K562 (cell line): ENCODE measurements around the gene RAB27B. TPM values are rescaled to one million over a fixed set of nuclear protein-coding genes. Genes with fewer than 3 reads are reported as not detected.

Experiments
- ATAC-seq: fragments of 200-7000 bp; cut with Tn5 transposase; 3 replicates; pipeline ENCODE4 v1.9.1; 2020; ENCODE audit warnings: moderate library complexity
- BruUV-seq: library from RNA; stranded (reverse); fragments of 400-500 nt; replicated peaks from 2 replicates; lab custom pipeline; 2021; lab: Mats Ljungman, UMichigan
- CTCF ChIA-PET: fragments of 300-600 bp; formaldehyde crosslinking; extraction: SDS; loops from one replicate; lab custom pipeline; 2021; ENCODE audit warnings: low intra/inter-chr PET ratio; lab: Yijun Ruan, JAX
- POLR2A ChIA-PET: fragments of 300-600, 350-650 bp; sonication (Branson Sonifier 250); formaldehyde crosslinking; extraction: SDS; loops from one replicate; lab custom pipeline; 2021; ENCODE audit warnings: antibody characterized with exemption, inconsistent platforms; lab: Yijun Ruan, JAX
- DNase-seq, 4 experiments: peaks; one replicate each; pipeline versions ENCODE4 v3.0.0 to v3.0.0-alpha.2; 2011 to 2018; ENCODE audit warnings: low spot score in 3 of 4, mixed read lengths in 3 of 4; ENCODE audit errors: extremely low read depth in 1 of 4
- FAIRE-seq: peaks from 2 replicates; lab custom pipeline; 2011; peaks lifted over from hg19 to GRCh38; lab: Jason Lieb, UNC
- H2AFZ ChIP-seq: 2 replicates; pipeline ENCODE4 v1.6.0; 2011; ENCODE audit warnings: low read depth, low read length, control low read depth, inconsistent platforms
- H3K27ac ChIP-seq: fragments of 200-600 bp; 3 replicates; pipeline ENCODE4 v1.8.0; 2011; ENCODE audit warnings: low read depth, mild to moderate bottlenecking, control low read depth, inconsistent platforms, low read length, moderate library complexity, mixed read lengths; ENCODE audit errors: extremely low read depth
- H3K27me3 ChIP-seq, 2 experiments: fragments of 300-600 bp in 1 of 2; 2 replicates in 1 of 2; 3 replicates in 1 of 2; pipeline versions ENCODE4 v1.6.0 to v1.8.0; 2011; ENCODE audit warnings: inconsistent platforms in 2 of 2, low read length in 2 of 2, mild to moderate bottlenecking in 1 of 2, mixed read lengths in 1 of 2, moderate library complexity in 1 of 2; ENCODE audit not compliant: control insufficient read depth in 2 of 2, insufficient read depth in 2 of 2
- H3K36me3 ChIP-seq: fragments of 300-600 bp; 3 replicates; pipeline ENCODE4 v1.8.0; 2011; ENCODE audit warnings: mild to moderate bottlenecking, low read length, inconsistent platforms; ENCODE audit not compliant: control insufficient read depth, insufficient read depth
- H3K4me1 ChIP-seq, 2 experiments: fragments of 200-600 bp in 1 of 2; replicated peaks in 1 of 2; 2 replicates in 1 of 2; 3 replicates in 1 of 2; pipeline versions ENCODE4 v1.5.1 to v1.8.0; 2011; ENCODE audit warnings: inconsistent platforms in 2 of 2, low read length in 2 of 2, mild to moderate bottlenecking in 1 of 2, mixed read lengths in 1 of 2, moderate library complexity in 1 of 2; ENCODE audit not compliant: control insufficient read depth in 2 of 2, insufficient read depth in 2 of 2
- H3K4me2 ChIP-seq: 2 replicates; pipeline ENCODE4 v1.6.1; 2011; ENCODE audit warnings: low read length, control low read depth, inconsistent platforms, mixed read lengths; ENCODE audit not compliant: insufficient read depth
- H3K4me3 ChIP-seq: fragments of 200-600 bp; sonication (generic), shearing (Covaris generic); 2 replicates; pipeline ENCODE4 v1.5.1; 2016; ENCODE audit warnings: control low read depth, inconsistent platforms
- H3K79me2 ChIP-seq: fragments of 200-600 bp; 3 replicates; pipeline ENCODE4 v1.8.0; 2011; ENCODE audit warnings: low read length, inconsistent platforms; ENCODE audit not compliant: control insufficient read depth, insufficient read depth
- H3K9ac ChIP-seq, 2 experiments: 2 replicates each; pipeline versions ENCODE4 v1.6.0 to v1.6.1; 2011; ENCODE audit warnings: low read depth in 2 of 2, low read length in 2 of 2, control low read depth in 1 of 2, inconsistent platforms in 1 of 2, mild to moderate bottlenecking in 1 of 2, mixed read lengths in 1 of 2; ENCODE audit not compliant: insufficient read depth in 1 of 2
- H3K9me1 ChIP-seq: one replicate; pipeline ENCODE4 v1.6.0; 2011; ENCODE audit warnings: inconsistent platforms, mild to moderate bottlenecking, low read length, moderate library complexity; ENCODE audit not compliant: control insufficient read depth, insufficient read depth
- H3K9me3 ChIP-seq: replicated peaks from 2 replicates; pipeline ENCODE4 v1.5.1; 2011; ENCODE audit warnings: low read depth, low read length, inconsistent platforms; ENCODE audit not compliant: control insufficient read depth, insufficient read depth
- H4K20me1 ChIP-seq: replicated peaks from 2 replicates; pipeline ENCODE4 v1.6.1; 2011; ENCODE audit warnings: low read length, inconsistent platforms, mixed read lengths; ENCODE audit not compliant: control insufficient read depth, insufficient read depth
- CEBPG ChIP-seq, 3 experiments: fragments of 200-800 bp in 1 of 3; sonication (Bioruptor generic) in 1 of 3; sonication (generic) in 1 of 3; formaldehyde crosslinking in 1 of 3; IDR thresholded peaks in 2 of 3; conservative IDR thresholded peaks in 1 of 3; 2 replicates each; pipeline versions ENCODE4 v1.6.1 to v1.8.0; 2016 to 2022; ENCODE audit warnings: missing compliant biosample characterization in 2 of 3, missing genetic modification characterization in 2 of 3, mild to moderate bottlenecking in 1 of 3, missing genetic modification reagents in 1 of 3
- HBP1 ChIP-seq: fragments of 450-650 bp; formaldehyde crosslinking; IDR thresholded peaks from 2 replicates; pipeline ENCODE4 v1.4.0; 2022; ENCODE audit warnings: missing genetic modification characterization
- KDM1A ChIP-seq, 2 experiments: fragments of 450-650 bp; IDR thresholded peaks; 2 replicates each; pipeline ENCODE4 v1.6.1; 2016; ENCODE audit warnings: mild to moderate bottlenecking in 2 of 2
- LEF1 ChIP-seq: fragments of 450-650 bp; IDR thresholded peaks from 2 replicates; pipeline ENCODE4 v1.6.1; 2016; ENCODE audit warnings: mild to moderate bottlenecking
- MAFF ChIP-seq: IDR thresholded peaks from 2 replicates; pipeline ENCODE4 v1.6.1; 2012; ENCODE audit warnings: low read length, improper control_type of control experiment
- RCOR1 ChIP-seq, 2 experiments: IDR thresholded peaks; 2 replicates each; pipeline ENCODE4 v1.6.1; 2012; ENCODE audit warnings: low read depth in 2 of 2, low read length in 2 of 2, borderline replicate concordance in 1 of 2, improper control_type of control experiment in 1 of 2
- SRSF1 ChIP-seq: fragments of 200-400 bp; formaldehyde crosslinking; IDR thresholded peaks from 2 replicates; pipeline ENCODE4 v1.6.1; 2017; ENCODE audit warnings: mild to moderate bottlenecking, low read depth, low read length, moderate library complexity
- WGBS: fragments of 100-300 bp; shearing (Covaris generic); methylation state at CpG from one replicate; pipeline ENCODE4 v1.1.6; 2016; ENCODE audit warnings: low coverage, mixed read lengths; ENCODE audit not compliant: insufficient coverage; ENCODE audit errors: missing lambda C conversion rate; 5-methylcytosine and 5-hydroxymethylcytosine counted together
- in situ Hi-C: fragments of 300-500 bp; cut with MboI; formaldehyde crosslinking; loops from 4 replicates; pipeline ENCODE4 v1.15.0; 2018; ENCODE audit warnings: inconsistent platforms, mixed read lengths
- intact Hi-C: fragments of 100-400 bp; cut with micrococcal nuclease; formaldehyde crosslinking; loops from 2 replicates; pipeline ENCODE4 v1.14.2; 2022
- polyA plus RNA-seq, 8 experiments: library from polyadenylated mRNA; depleted of rRNA in 4 of 8; stranded (reverse) in 5 of 8; unstranded in 3 of 8; fragments of >200 nt; fragmentation: Nextera tagmentation in 2 of 8; fragmentation: Illumina TruSeq in 1 of 8; extraction: Ambion mirVana in 2 of 8; extraction: Trizol in 1 of 8; gene quantifications; 2 replicates each; pipeline versions ENCODE4 v1.2.1 to v1.2.3, GENCODE V29; 2011 to 2014; ENCODE audit warnings: inconsistent platforms in 1 of 8, missing spikeins in 1 of 8
- total RNA-seq, 7 experiments: library from RNA; depleted of rRNA in 6 of 7; stranded (reverse); fragments of >200 nt in 6 of 7; fragmentation: Illumina TruSeq in 2 of 7; extraction: Trizol in 2 of 7; gene quantifications; 2 replicates each; pipeline versions ENCODE4 v1.2.1 to v1.2.3, GENCODE V29; 2011 to 2021; ENCODE audit warnings: low replicate concordance in 1 of 7
- TF ChIP-seq, protein P1 (sequence below), 2 experiments: fragments of 450-650 bp in 1 of 2; sonication (generic) in 1 of 2; formaldehyde crosslinking in 1 of 2; IDR thresholded peaks in 1 of 2; conservative IDR thresholded peaks in 1 of 2; 2 replicates each; pipeline versions ENCODE4 v1.6.1 to v1.8.1; 2016 to 2023; ENCODE audit warnings: mild to moderate bottlenecking in 2 of 2, moderate library complexity in 2 of 2, inconsistent platforms in 1 of 2, missing genetic modification reagents in 1 of 2

Gene RAB27B
- total and polyA plus RNA-seq, 9 of the 15 experiments (the other 6 are each of a cell fraction or from before 2014, with no cell fraction given): 0.44 to 5.7 (median 1.2) TPM

DNA sequence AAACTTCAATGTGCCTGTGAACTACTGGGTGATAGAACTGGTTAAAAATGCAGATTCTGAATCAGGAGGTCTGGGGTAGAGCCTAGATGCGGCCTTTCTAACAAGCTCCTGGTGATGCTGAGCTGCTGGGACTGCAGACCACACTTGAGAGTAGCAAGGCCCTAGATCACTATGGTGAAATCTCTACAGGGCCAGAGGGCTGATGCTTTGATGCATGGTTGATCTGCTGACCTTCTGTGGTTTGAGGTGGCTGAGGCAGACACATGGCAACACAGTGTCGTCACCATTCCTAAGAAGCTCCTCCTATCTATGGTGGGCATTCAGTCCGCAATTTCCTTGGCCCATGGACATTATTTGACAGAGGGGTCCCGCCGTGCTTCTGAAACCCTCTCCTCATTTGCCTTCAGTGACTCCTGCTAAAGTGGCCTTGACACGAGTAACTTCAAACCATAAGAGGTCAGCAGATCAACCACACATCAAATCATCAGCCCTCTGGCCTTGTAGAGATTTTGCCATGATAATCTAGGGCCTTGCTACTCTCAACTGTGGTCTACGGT, 111.2 kb downstream of the RAB27B start:
- Histone ChIP-seq H3K4me2 (no peak overlapping the region), H3K27ac (no peak overlapping the region), H3K4me3 (no peak overlapping the region), H3K9me3 (no peaks in the 10 kb centered on the region), H3K36me3 (no peaks in the 10 kb centered on the region), H3K9ac (no peak overlapping the region), H2AFZ (no peak overlapping the region), H3K79me2 (no peaks in the 10 kb centered on the region), H4K20me1 (no peaks in the 10 kb centered on the region), H3K9me1 (no peaks in the 10 kb centered on the region), H3K4me1 (no peaks in the 10 kb centered on the region), H3K27me3 (no peaks in the 10 kb centered on the region)
- ChIA-PET CTCF (interaction anchor here (0.6 kb wide), 1 partner anchor 20 kb away, joined by 3 read pairs; the partner anchor contains the start of gene CCDC68), POLR2A (no interaction called here)
- DNase-seq: peak in 1 of 4 experiments; percentile 27
- FAIRE-seq: peak; percentile 66
- peak; percentile 66 for ATAC-seq
- no TSS peak for BruUV-seq
- intact Hi-C loops (no loop called here), in situ Hi-C loops (no loop called here)
- 30% methylated on average over 4 of the region's 7 CpGs for WGBS
- TF ChIP-seq KDM1A (IDR thresholded peaks at IDR 0.05): peak; percentile 28 to 55; a peak in 3 of 4 replicates
- no peak for TF ChIP-seq CEBPG (CRISPR knock-in tag; IDR thresholded peaks at IDR 0.05)
- TF ChIP-seq CEBPG (tag; conservative IDR thresholded peaks at IDR 0.05 in 1 of 2, IDR thresholded peaks at IDR 0.05 in 1 of 2): 0 out of 4 replicates have a peak, but pooled peaks of 1 of the 2 experiments have one; percentile 25
- TF ChIP-seq, protein P1, sequence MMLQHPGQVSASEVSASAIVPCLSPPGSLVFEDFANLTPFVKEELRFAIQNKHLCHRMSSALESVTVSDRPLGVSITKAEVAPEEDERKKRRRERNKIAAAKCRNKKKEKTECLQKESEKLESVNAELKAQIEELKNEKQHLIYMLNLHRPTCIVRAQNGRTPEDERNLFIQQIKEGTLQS (IDR thresholded peaks at IDR 0.05): 0 out of 2 replicates have a peak, but pooled peaks have one; percentile 8
- TF ChIP-seq, protein P1 (CRISPR knock-in tag; conservative IDR thresholded peaks at IDR 0.05): no peak
- no peak for TF ChIP-seq LEF1
- TF ChIP-seq MAFF: no peak
- TF ChIP-seq SRSF1: no peak
- peak in 1 of 2 experiments; percentile 45; a peak in 1 of 4 replicates for TF ChIP-seq RCOR1 (IDR thresholded peaks at IDR 0.05; ENCODE audit: borderline replicate concordance in 1 of 2, low read depth in 2 of 2, low read length in 2 of 2)
- TF ChIP-seq HBP1: no peak
